ENCODE measurements around the gene TEAD2. TPM values are rescaled to one million over a fixed set of nuclear protein-coding genes. Genes with fewer than 3 reads are reported as not detected.
"Not testable (repeated sequence)": the region's sequence is repeated elsewhere in the genome, so short reads cannot be mapped to it uniquely, and the experiment has no call there.

TEAD2 gene
- total and polyA plus RNA-seq, 9 donors, result 27.8 to 63.1 (median 41.6) TPM

GRCh38 chr19:49382639-49383038, 20.4 kb upstream of the TEAD2 start:
- Histone ChIP-seq H3K4me1 (ENCODE audit: insufficient read depth) (no peaks in the 10 kb centered on the region), H3K27ac (no peak overlapping the region), H3K36me3 (no peaks in the 10 kb centered on the region), H3K9me3 (peaks cover 0 to 3% of the 10 kb centered on the region in 2 donors), H3K27me3 (no peaks in the 10 kb centered on the region), H3K4me3 (no peak overlapping the region)
- intact Hi-C loops (cut with DNase I), result no loop called here
- TF ChIP-seq POLR2A (IDR thresholded peaks at IDR 0.05) (no peak), EP300 (IDR thresholded peaks at IDR 0.05) (no peak), CTCF (IDR thresholded peaks at IDR 0.05) (no peak)
- no peak for DNase-seq
- 88 to 92% (median 90%) methylated on average over 5 of the region's 5 CpGs for WGBS, 3 donors

DNA sequence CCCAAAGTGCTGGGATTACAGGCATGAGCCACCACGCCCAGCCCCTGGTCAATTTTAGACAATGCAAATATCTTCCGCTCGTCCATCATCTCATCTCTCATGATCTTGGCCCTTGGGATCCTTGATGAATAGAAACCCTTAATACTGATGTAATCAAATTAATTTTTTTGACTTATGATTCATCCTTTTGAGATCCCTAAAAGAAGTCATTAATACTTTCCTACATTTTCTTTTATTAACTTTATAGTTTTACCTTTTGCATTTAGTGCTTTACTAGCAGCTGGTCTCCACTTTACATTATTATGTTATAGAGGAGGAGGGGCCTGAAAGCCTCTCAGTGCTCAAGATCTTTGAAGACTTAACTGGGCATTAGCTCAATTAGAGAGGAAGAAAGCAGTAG, 18.2 kb upstream of the TEAD2 start:
- TF ChIP-seq EP300 (IDR thresholded peaks at IDR 0.05) (no peak), CTCF (IDR thresholded peaks at IDR 0.05) (no peak), POLR2A (IDR thresholded peaks at IDR 0.05) (no peak)
- 91 to 94% (median 93%) methylated on average over 3 of the region's 3 CpGs for WGBS, 3 donors
- peaks cover 0 to 3% of the 10 kb centered on the region in 2 donors for H3K9me3 ChIP-seq
- intact Hi-C loops (cut with DNase I), result no loop called here
- H3K4me1 ChIP-seq (ENCODE audit: insufficient read depth), result no peaks in the 10 kb centered on the region
- no peak overlapping the region for H3K4me3 ChIP-seq
- no peak overlapping the region for H3K27ac ChIP-seq
- H3K36me3 ChIP-seq, result no peaks in the 10 kb centered on the region
- no peak for DNase-seq
- H3K27me3 ChIP-seq, result no peaks in the 10 kb centered on the region

GRCh38 chr19:49378512-49378911, 16.3 kb upstream of the TEAD2 start:
- H3K4me1 ChIP-seq (ENCODE audit: insufficient read depth), result no peaks in the 10 kb centered on the region
- TF ChIP-seq EP300 (IDR thresholded peaks at IDR 0.05) (no peak), POLR2A (IDR thresholded peaks at IDR 0.05) (no peak), CTCF (IDR thresholded peaks at IDR 0.05) (no peak)
- intact Hi-C loops (cut with DNase I), result loop anchor here in 1 of 4 donors (10.0 kb wide), 1 partner anchor 56 kb away; no protein-coding TSS in a partner anchor
- H3K27ac ChIP-seq, result no peak overlapping the region
- no peak for DNase-seq
- H3K36me3 ChIP-seq, result no peaks in the 10 kb centered on the region
- no peak overlapping the region for H3K4me3 ChIP-seq
- H3K27me3 ChIP-seq, result no peaks in the 10 kb centered on the region
- peaks cover 0 to 3% of the 10 kb centered on the region in 2 donors for H3K9me3 ChIP-seq
- 79 to 82% (median 80%) methylated on average over 3 of the region's 3 CpGs for WGBS, 3 donors

DNA sequence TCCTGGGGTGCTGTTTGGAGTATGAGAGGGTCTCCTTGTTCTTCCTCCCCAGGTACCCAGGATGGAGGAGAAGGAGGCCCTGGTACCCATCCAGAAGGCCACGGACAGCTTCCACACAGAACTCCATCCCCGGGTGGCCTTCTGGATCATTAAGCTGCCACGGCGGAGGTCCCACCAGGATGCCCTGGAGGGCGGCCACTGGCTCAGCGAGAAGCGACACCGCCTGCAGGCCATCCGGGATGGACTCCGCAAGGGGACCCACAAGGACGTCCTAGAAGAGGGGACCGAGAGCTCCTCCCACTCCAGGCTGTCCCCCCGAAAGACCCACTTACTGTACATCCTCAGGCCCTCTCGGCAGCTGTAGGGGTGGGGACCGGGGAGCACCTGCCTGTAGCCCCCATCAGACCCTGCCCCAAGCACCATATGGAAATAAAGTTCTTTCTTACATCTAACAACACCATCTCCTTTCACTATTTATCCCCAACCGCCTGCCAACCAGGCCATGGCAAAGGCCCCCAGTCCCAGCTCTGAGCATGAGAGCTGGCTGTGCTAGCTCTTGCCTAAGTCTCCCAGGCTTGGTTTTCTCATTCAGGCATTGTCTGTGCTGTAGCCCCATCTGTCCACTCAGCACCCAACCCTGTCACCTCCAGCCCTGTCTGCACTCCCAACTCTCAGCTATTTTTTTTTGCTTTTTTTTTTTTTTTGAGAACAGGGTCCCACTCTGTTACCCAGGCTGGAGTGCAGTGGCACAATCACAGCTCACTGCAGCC, 12.6 kb upstream of the TEAD2 start:
- no peaks in the 10 kb centered on the region for H3K9me3 ChIP-seq
- no peaks in the 10 kb centered on the region for H3K36me3 ChIP-seq
- no peaks in the 10 kb centered on the region for H3K4me1 ChIP-seq (ENCODE audit: insufficient read depth)
- H3K27ac ChIP-seq, result no peak overlapping the region
- WGBS, 3 donors, result 84 to 91% (median 88%) methylated on average over 16 of the region's 16 CpGs
- intact Hi-C loops (cut with DNase I), result loop anchor here in 1 of 4 donors (10.0 kb wide), 1 partner anchor 60 kb away; no protein-coding TSS in a partner anchor
- no peak overlapping the region for H3K4me3 ChIP-seq
- DNase-seq, result no peak
- TF ChIP-seq POLR2A (IDR thresholded peaks at IDR 0.05), result no peak
- no peak for TF ChIP-seq CTCF (IDR thresholded peaks at IDR 0.05)
- TF ChIP-seq EP300 (IDR thresholded peaks at IDR 0.05), result no peak
- no peaks in the 10 kb centered on the region for H3K27me3 ChIP-seq

DNA sequence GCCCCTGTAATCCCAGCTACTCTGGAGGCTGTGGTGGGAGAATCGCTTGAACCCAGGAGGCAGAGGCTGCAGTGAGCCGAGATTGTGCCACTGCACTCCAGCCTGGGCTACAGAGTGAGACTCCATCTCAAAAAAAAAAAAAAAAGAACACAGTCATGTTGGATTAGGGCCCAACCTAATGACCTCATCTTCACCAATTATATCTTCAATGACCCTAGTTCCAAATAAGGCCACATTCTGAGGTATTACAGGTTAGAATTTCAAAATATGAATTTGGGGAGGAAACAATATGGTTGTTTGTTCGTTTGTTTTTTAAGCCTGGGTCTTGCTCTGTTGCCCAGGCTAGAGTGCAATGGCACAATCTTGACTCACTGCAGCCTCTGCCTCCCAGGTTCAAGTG, 11.0 kb upstream of the TEAD2 start:
- not testable (repeated sequence) for H3K36me3 ChIP-seq; H3K4me1 ChIP-seq (ENCODE audit: insufficient read depth); H3K27ac ChIP-seq; H3K27me3 ChIP-seq; H3K9me3 ChIP-seq; DNase-seq; H3K4me3 ChIP-seq
- intact Hi-C loops (cut with DNase I), result loop anchor here in 1 of 4 donors (10.0 kb wide), 1 partner anchor 62 kb away; no protein-coding TSS in a partner anchor
- WGBS, 3 donors, result 79 to 84% (median 81%) methylated on average over 3 of the region's 3 CpGs

Measured in ovary (tissue), 9 donors.